CD14-positive monocyte (primary cell): ENCODE measurements around the gene PRSS50. TPM values are rescaled to one million over a fixed set of nuclear protein-coding genes. Genes with fewer than 3 reads are reported as not detected.

Experiments used
- DNase-seq, 3 donors: peaks; one replicate each; pipeline ENCODE4 v3.0.0-alpha.2; 2011 to 2022
- H2AFZ ChIP-seq: 2 replicates; pipeline ENCODE4 v1.6.0; 2012; ENCODE audit warnings: mild to moderate bottlenecking, low read depth, low read length, inconsistent platforms; ENCODE audit not compliant: insufficient read depth, poor library complexity, severe bottlenecking
- H3K27ac ChIP-seq, 2 donors: 1 replicate in 1 of 2; 2 replicates in 1 of 2; pipeline ENCODE4 v1.5.1; 2012 to 2013; ENCODE audit warnings: low read length in 2 of 2, control low read depth in 1 of 2, inconsistent platforms in 1 of 2, low read depth in 1 of 2, mild to moderate bottlenecking in 1 of 2
- H3K27me3 ChIP-seq, 2 donors: one replicate each; pipeline versions ENCODE4 v1.6.0 to v1.6.1; 2011 to 2013; ENCODE audit warnings: low read length in 2 of 2; ENCODE audit not compliant: control insufficient read depth in 2 of 2, insufficient read depth in 2 of 2
- H3K36me3 ChIP-seq, 2 donors: replicated peaks in 1 of 2; 1 replicate in 1 of 2; 2 replicates in 1 of 2; pipeline versions ENCODE4 v1.5.1 to v1.6.1; 2012 to 2013; ENCODE audit warnings: low read length in 2 of 2, control low read depth in 1 of 2, inconsistent platforms in 1 of 2, mild to moderate bottlenecking in 1 of 2; ENCODE audit not compliant: insufficient read depth in 2 of 2, control insufficient read depth in 1 of 2
- H3K4me1 ChIP-seq, 2 donors: 1 replicate in 1 of 2; 2 replicates in 1 of 2; pipeline versions ENCODE4 v1.5.1 to v1.6.1; 2012 to 2013; ENCODE audit warnings: low read length in 2 of 2, control low read depth in 1 of 2, inconsistent platforms in 1 of 2, mild to moderate bottlenecking in 1 of 2, moderate library complexity in 1 of 2; ENCODE audit not compliant: insufficient read depth in 2 of 2, control insufficient read depth in 1 of 2
- H3K4me2 ChIP-seq: replicated peaks from 2 replicates; pipeline ENCODE3; 2012; ENCODE audit warnings: low read length, moderate library complexity, mild to moderate bottlenecking; ENCODE audit not compliant: poor library complexity, severe bottlenecking; ENCODE audit errors: extremely low read depth
- H3K4me3 ChIP-seq, 3 experiments: fragments of 200-600 bp in 1 of 3; sonication (generic) in 1 of 3; replicated peaks in 1 of 3; 1 replicate in 2 of 3; 2 replicates in 1 of 3; pipeline ENCODE4 v1.5.1; 2011 to 2013; ENCODE audit warnings: low read length in 3 of 3, mild to moderate bottlenecking in 3 of 3, control low read depth in 2 of 3, low read depth in 2 of 3, inconsistent platforms in 1 of 3, moderate library complexity in 1 of 3
- H3K79me2 ChIP-seq: 2 replicates; pipeline ENCODE4 v1.6.0; 2012; ENCODE audit warnings: mild to moderate bottlenecking, control low read depth, inconsistent platforms, low read length, moderate library complexity; ENCODE audit not compliant: insufficient read depth
- H3K9ac ChIP-seq: 2 replicates; pipeline ENCODE4 v1.6.0; 2017; ENCODE audit warnings: low read length, mild to moderate bottlenecking; ENCODE audit not compliant: insufficient read depth, poor library complexity, severe bottlenecking
- H3K9me3 ChIP-seq, 2 donors: replicated peaks in 1 of 2; 1 replicate in 1 of 2; 2 replicates in 1 of 2; pipeline versions ENCODE4 v1.5.1 to v1.6.1; 2012 to 2013; ENCODE audit warnings: low read length in 2 of 2, control low read depth in 1 of 2; ENCODE audit not compliant: control insufficient read depth in 1 of 2, insufficient read depth in 1 of 2
- H4K20me1 ChIP-seq: 2 replicates; pipeline ENCODE4 v1.6.0; 2012; ENCODE audit warnings: mild to moderate bottlenecking, low read length, control low read depth, moderate library complexity; ENCODE audit not compliant: insufficient read depth
- H3K27ac Mint-ChIP-seq, 7 donors: one replicate each; pipeline ENCODE4 v1.8.0; 2020; ENCODE audit warnings: mild to moderate bottlenecking in 7 of 7, mixed read lengths in 7 of 7, moderate library complexity in 6 of 7, inconsistent platforms in 2 of 7
- H3K27me3 Mint-ChIP-seq, 3 donors: one replicate each; pipeline ENCODE4 v1.8.0; 2021 to 2022; ENCODE audit warnings: low read depth in 3 of 3, mild to moderate bottlenecking in 3 of 3, mixed read lengths in 3 of 3, moderate library complexity in 3 of 3, inconsistent platforms in 1 of 3
- H3K36me3 Mint-ChIP-seq, 2 donors: one replicate each; pipeline ENCODE4 v1.8.0; 2020; ENCODE audit warnings: mixed read lengths in 2 of 2, inconsistent platforms in 1 of 2, mild to moderate bottlenecking in 1 of 2
- H3K4me1 Mint-ChIP-seq: one replicate; pipeline ENCODE4 v1.8.0; 2020; ENCODE audit warnings: mild to moderate bottlenecking, mixed read lengths
- H3K4me3 Mint-ChIP-seq, 2 donors: one replicate each; pipeline ENCODE4 v1.8.0; 2020; ENCODE audit warnings: mild to moderate bottlenecking in 2 of 2, mixed read lengths in 2 of 2, moderate library complexity in 1 of 2
- H3K9me3 Mint-ChIP-seq, 7 donors: one replicate each; pipeline ENCODE4 v1.8.0; 2020 to 2022; ENCODE audit warnings: mixed read lengths in 7 of 7, mild to moderate bottlenecking in 6 of 7, moderate library complexity in 6 of 7, inconsistent platforms in 2 of 7
- WGBS: methylation state at CpG from one replicate; pipeline ENCODE4 v1.1.5; 2013; ENCODE audit warnings: missing lambda C conversion rate; ENCODE audit not compliant: insufficient coverage; 5-methylcytosine and 5-hydroxymethylcytosine counted together
- intact Hi-C, 2 donors: fragments of 100-400 bp; cut with micrococcal nuclease; formaldehyde crosslinking; loops; one replicate each; pipeline versions ENCODE4 v1.15.0 to v1.15.1; 2023
- polyA plus RNA-seq, 3 donors: library from polyadenylated mRNA; depleted of rRNA in 1 of 3; unstranded in 2 of 3; stranded (reverse) in 1 of 3; fragments of 300-500 nt in 2 of 3; fragments of >200 nt in 1 of 3; fragmentation: Illumina TruSeq in 2 of 3; gene quantifications; 1 replicate in 2 of 3; 2 replicates in 1 of 3; pipeline ENCODE4 v1.2.3, GENCODE V29; 2012 to 2021
- TF ChIP-seq, protein P1 (sequence below): fragments of 200-600 bp; IDR thresholded peaks from one replicate; pipeline ENCODE4 v1.8.0; 2022; ENCODE audit warnings: antibody characterized with exemption, mild to moderate bottlenecking

PRSS50 gene
- polyA plus RNA-seq, 3 donors, result not detected

GRCh38 chr3:46712191-46713049, 5.2 kb downstream of the PRSS50 start:
- Histone ChIP-seq H3K9ac (no peak overlapping the region), H3K27me3 (no peaks in the 10 kb centered on the region), H3K27ac (no peak overlapping the region), H3K79me2 (no peaks in the 10 kb centered on the region), H3K4me2 (no peak overlapping the region), H3K9me3 (no peaks in the 10 kb centered on the region), H3K4me1 (no peaks in the 10 kb centered on the region), H3K36me3 (no peaks in the 10 kb centered on the region), H4K20me1 (no peaks in the 10 kb centered on the region), H2AFZ (no peak overlapping the region), H3K4me3 (no peak overlapping the region)
- TF ChIP-seq, protein P1, sequence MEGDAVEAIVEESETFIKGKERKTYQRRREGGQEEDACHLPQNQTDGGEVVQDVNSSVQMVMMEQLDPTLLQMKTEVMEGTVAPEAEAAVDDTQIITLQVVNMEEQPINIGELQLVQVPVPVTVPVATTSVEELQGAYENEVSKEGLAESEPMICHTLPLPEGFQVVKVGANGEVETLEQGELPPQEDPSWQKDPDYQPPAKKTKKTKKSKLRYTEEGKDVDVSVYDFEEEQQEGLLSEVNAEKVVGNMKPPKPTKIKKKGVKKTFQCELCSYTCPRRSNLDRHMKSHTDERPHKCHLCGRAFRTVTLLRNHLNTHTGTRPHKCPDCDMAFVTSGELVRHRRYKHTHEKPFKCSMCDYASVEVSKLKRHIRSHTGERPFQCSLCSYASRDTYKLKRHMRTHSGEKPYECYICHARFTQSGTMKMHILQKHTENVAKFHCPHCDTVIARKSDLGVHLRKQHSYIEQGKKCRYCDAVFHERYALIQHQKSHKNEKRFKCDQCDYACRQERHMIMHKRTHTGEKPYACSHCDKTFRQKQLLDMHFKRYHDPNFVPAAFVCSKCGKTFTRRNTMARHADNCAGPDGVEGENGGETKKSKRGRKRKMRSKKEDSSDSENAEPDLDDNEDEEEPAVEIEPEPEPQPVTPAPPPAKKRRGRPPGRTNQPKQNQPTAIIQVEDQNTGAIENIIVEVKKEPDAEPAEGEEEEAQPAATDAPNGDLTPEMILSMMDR, result no peak
- intact Hi-C loops, result no loop called here
- Mint-ChIP-seq H3K4me1 (no peaks in the 10 kb centered on the region), H3K36me3 (no peaks in the 10 kb centered on the region), H3K27ac (no peak overlapping the region), H3K4me3 (no peak overlapping the region), H3K27me3 (peaks cover 2 to 4% (median 3%) of the 10 kb centered on the region in 3 donors), H3K9me3 (no peaks in the 10 kb centered on the region)
- whole genome bisulfite sequencing, result 83% methylated on average over 7 of the region's 13 CpGs
- no peak for DNase-seq

GRCh38 chr3:46711760-46712159, 5.9 kb downstream of the PRSS50 start:
- Mint-ChIP-seq H3K36me3 (no peaks in the 10 kb centered on the region), H3K4me3 (no peak overlapping the region), H3K27me3 (peaks cover 2 to 6% (median 4%) of the 10 kb centered on the region in 3 donors), H3K27ac (no peak overlapping the region), H3K4me1 (no peaks in the 10 kb centered on the region), H3K9me3 (no peaks in the 10 kb centered on the region)
- H3K36me3 ChIP-seq, result no peaks in the 10 kb centered on the region
- no peak overlapping the region for H3K27ac ChIP-seq
- DNase-seq, result no peak
- no peaks in the 10 kb centered on the region for H4K20me1 ChIP-seq
- H3K9me3 ChIP-seq, result no peaks in the 10 kb centered on the region
- H3K9ac ChIP-seq, result no peak overlapping the region
- H3K4me3 ChIP-seq, result no peak overlapping the region
- TF ChIP-seq, protein P1, result no peak
- H3K79me2 ChIP-seq, result no peaks in the 10 kb centered on the region
- no peaks in the 10 kb centered on the region for H3K4me1 ChIP-seq
- WGBS, result 86% methylated on average over 1 of the region's 7 CpGs
- no peaks in the 10 kb centered on the region for H3K27me3 ChIP-seq
- H2AFZ ChIP-seq, result no peak overlapping the region
- intact Hi-C loops, result no loop called here
- no peak overlapping the region for H3K4me2 ChIP-seq
